ENCODE results near the gene AKR1B15. TPM values are rescaled to one million over a fixed set of nuclear protein-coding genes. Genes with fewer than 3 reads are reported as not detected.

The AKR1B15 gene
- total RNA-seq, 1 experiment from 2014 or later, result not detected

DNA sequence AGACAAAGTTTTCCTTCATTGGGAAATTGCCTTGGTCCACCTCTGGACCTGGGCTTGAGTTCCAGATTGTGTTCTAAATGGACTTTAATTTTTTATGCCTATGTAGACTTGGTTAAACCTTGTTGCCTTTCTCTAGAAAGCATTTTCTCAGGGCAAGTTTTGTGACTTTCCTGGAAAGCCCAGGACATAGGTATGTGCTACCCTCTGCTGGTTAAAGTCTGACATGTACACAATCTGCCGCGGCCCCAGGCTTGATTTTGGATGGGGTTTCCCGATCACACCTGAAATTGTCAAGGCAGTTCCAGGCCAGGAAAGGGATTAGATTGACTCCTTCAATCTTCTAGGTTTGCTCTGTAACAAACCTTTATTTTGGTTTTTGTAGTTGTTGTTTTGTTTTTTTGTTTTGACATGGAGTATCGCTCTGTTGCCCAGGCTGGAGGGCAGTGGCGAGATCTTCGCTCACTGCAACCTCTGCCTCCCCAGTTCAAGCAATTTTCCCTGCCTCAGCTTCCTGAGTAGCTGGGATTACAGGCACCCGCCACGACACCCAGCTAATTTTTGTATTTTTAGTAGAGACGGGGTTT is 35.6 kb upstream of the AKR1B15 start:
- TF ChIP-seq, protein P1, sequence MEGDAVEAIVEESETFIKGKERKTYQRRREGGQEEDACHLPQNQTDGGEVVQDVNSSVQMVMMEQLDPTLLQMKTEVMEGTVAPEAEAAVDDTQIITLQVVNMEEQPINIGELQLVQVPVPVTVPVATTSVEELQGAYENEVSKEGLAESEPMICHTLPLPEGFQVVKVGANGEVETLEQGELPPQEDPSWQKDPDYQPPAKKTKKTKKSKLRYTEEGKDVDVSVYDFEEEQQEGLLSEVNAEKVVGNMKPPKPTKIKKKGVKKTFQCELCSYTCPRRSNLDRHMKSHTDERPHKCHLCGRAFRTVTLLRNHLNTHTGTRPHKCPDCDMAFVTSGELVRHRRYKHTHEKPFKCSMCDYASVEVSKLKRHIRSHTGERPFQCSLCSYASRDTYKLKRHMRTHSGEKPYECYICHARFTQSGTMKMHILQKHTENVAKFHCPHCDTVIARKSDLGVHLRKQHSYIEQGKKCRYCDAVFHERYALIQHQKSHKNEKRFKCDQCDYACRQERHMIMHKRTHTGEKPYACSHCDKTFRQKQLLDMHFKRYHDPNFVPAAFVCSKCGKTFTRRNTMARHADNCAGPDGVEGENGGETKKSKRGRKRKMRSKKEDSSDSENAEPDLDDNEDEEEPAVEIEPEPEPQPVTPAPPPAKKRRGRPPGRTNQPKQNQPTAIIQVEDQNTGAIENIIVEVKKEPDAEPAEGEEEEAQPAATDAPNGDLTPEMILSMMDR (IDR thresholded peaks at IDR 0.05; ENCODE audit: insufficient read depth in 1 of 2, low read depth in 1 of 2, low read length in 1 of 2, severe bottlenecking in 1 of 2, unreplicated experiment in 1 of 2), result peak; percentile 63 to 77
- no peak overlapping the region for H3K4me3 ChIP-seq (ENCODE audit: low read depth, low read length)
- no peaks in the 10 kb centered on the region for H3K27me3 ChIP-seq (replicated peaks; ENCODE audit: control insufficient read depth, insufficient read depth, low read length)
- H3K9me3 ChIP-seq, result no peaks in the 10 kb centered on the region
- Mint-ChIP-seq H3K27me3 (ENCODE audit: insufficient read depth, unreplicated experiment) (peaks cover 11% of the 10 kb centered on the region), H3K27ac (ENCODE audit: unreplicated experiment) (no peak overlapping the region), H3K36me3 (ENCODE audit: insufficient read depth, unreplicated experiment) (no peaks in the 10 kb centered on the region), H3K4me1 (ENCODE audit: low read depth, unreplicated experiment) (peaks cover 7% of the 10 kb centered on the region), H3K9me3 (ENCODE audit: unreplicated experiment) (no peaks in the 10 kb centered on the region), H3K4me3 (ENCODE audit: unreplicated experiment) (no peak overlapping the region)
- no peaks in the 10 kb centered on the region; the same call in 1 of the 2 replicates for H3K4me1 ChIP-seq
- CTCF ChIA-PET, result interaction anchor here (1.6 to 4.6 kb wide), 2 partner anchors 80 to 81 kb away, joined by 29 to 32 read pairs; no protein-coding TSS in a partner anchor
- DNase-seq, result peak; percentile 40 to 61
- BruUV-seq (replicated peaks), result no TSS peak
- POLR2A ChIA-PET, result no interaction called here
- H3K36me3 ChIP-seq (ENCODE audit: control insufficient read depth, insufficient read depth, low read length), result no peaks in the 10 kb centered on the region
- intact Hi-C loops (cut with micrococcal nuclease; ENCODE audit: unreplicated experiment), result loop anchor here (1.0 to 2.0 kb wide), 2 partner anchors 68 to 81 kb away; no protein-coding TSS in a partner anchor

DNA sequence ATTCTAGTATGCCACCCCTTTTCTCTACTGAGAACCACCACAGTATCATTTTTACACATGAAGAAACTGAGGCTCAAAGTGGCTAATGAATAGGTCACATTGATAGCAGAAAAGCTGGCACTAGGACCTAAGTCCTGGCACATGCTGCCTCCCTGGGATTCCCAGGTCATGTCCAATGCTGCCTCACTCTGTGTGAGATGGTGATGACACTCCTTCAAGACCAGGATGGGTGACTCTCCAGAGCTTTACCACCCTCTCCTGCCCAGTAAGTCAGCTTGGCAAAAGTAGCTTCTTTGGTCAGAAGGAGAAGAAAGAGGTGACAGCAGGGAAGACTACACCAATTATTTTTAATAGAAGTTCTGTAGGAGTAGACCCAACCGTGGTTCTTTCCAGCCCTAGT is 34.8 kb upstream of the AKR1B15 start:
- BruUV-seq (replicated peaks), result no TSS peak
- no peak overlapping the region for H3K27ac Mint-ChIP-seq (ENCODE audit: unreplicated experiment)
- peaks cover 7% of the 10 kb centered on the region for H3K4me1 Mint-ChIP-seq (ENCODE audit: low read depth, unreplicated experiment)
- CTCF ChIA-PET, result interaction anchor here (0.9 to 1.6 kb wide), 5 partner anchors 50 to 89 kb away, joined by 3 to 32 read pairs (median 4); no protein-coding TSS in a partner anchor
- no peak overlapping the region for H3K4me3 Mint-ChIP-seq (ENCODE audit: unreplicated experiment)
- Histone ChIP-seq H3K4me1 (no peaks in the 10 kb centered on the region; the same call in 1 of the 2 replicates), H3K4me3 (ENCODE audit: low read depth, low read length) (no peak overlapping the region), H3K36me3 (ENCODE audit: control insufficient read depth, insufficient read depth, low read length) (no peaks in the 10 kb centered on the region), H3K27me3 (replicated peaks; ENCODE audit: control insufficient read depth, insufficient read depth, low read length) (no peaks in the 10 kb centered on the region), H3K9me3 (no peaks in the 10 kb centered on the region)
- peaks cover 12% of the 10 kb centered on the region for H3K27me3 Mint-ChIP-seq (ENCODE audit: insufficient read depth, unreplicated experiment)
- no peaks in the 10 kb centered on the region for H3K36me3 Mint-ChIP-seq (ENCODE audit: insufficient read depth, unreplicated experiment)
- no peaks in the 10 kb centered on the region for H3K9me3 Mint-ChIP-seq (ENCODE audit: unreplicated experiment)
- intact Hi-C loops (cut with micrococcal nuclease; ENCODE audit: unreplicated experiment), result loop anchor here (1.0 kb wide), 2 partner anchors 33 to 92 kb away; no protein-coding TSS in a partner anchor
- POLR2A ChIA-PET, result no interaction called here
- DNase-seq, result no peak
- TF ChIP-seq, protein P1 (IDR thresholded peaks at IDR 0.05; ENCODE audit: insufficient read depth in 1 of 2, low read depth in 1 of 2, low read length in 1 of 2, severe bottlenecking in 1 of 2, unreplicated experiment in 1 of 2), result no peak

DNA sequence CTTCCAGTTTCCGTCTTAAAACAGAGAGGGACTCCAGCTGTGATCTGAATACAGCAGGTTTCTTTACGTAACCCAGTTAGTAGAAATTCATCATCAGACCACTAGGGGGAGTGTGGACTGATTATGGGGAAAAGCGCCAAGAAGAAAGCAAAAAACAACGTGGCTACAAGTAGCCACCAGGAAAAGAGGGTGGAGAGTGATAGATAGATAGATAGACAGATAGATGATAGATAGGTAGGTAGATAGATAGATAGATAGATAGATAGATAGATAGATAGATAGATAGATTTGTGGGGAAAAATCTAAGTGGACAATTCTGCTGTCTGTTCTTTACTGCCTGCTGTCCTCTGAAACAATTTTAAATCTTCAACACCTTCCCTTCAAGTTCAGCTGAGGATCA is 34.2 kb upstream of the AKR1B15 start:
- H3K4me3 Mint-ChIP-seq (ENCODE audit: unreplicated experiment), result no peak overlapping the region
- POLR2A ChIA-PET, result no interaction called here
- H3K36me3 ChIP-seq (ENCODE audit: control insufficient read depth, insufficient read depth, low read length), result no peaks in the 10 kb centered on the region
- DNase-seq, result peak in 1 of 2 experiments; percentile 76
- no peaks in the 10 kb centered on the region for H3K36me3 Mint-ChIP-seq (ENCODE audit: insufficient read depth, unreplicated experiment)
- H3K4me1 ChIP-seq, result no peaks in the 10 kb centered on the region; the same call in 1 of the 2 replicates
- peaks cover 7% of the 10 kb centered on the region for H3K4me1 Mint-ChIP-seq (ENCODE audit: low read depth, unreplicated experiment)
- TF ChIP-seq, protein P1 (IDR thresholded peaks at IDR 0.05; ENCODE audit: insufficient read depth in 1 of 2, low read depth in 1 of 2, low read length in 1 of 2, severe bottlenecking in 1 of 2, unreplicated experiment in 1 of 2), result peak; percentile 86 to 87
- intact Hi-C loops (cut with micrococcal nuclease; ENCODE audit: unreplicated experiment), result loop anchor here (1.0 kb wide), 2 partner anchors 33 to 92 kb away; no protein-coding TSS in a partner anchor
- peaks cover 14% of the 10 kb centered on the region for H3K27me3 Mint-ChIP-seq (ENCODE audit: insufficient read depth, unreplicated experiment)
- no peak overlapping the region for H3K27ac Mint-ChIP-seq (ENCODE audit: unreplicated experiment)
- no TSS peak for BruUV-seq (replicated peaks)
- no peaks in the 10 kb centered on the region for H3K9me3 Mint-ChIP-seq (ENCODE audit: unreplicated experiment)
- CTCF ChIA-PET, result interaction anchor here (0.9 to 1.6 kb wide), 5 partner anchors 51 to 88 kb away, joined by 3 to 32 read pairs (median 4); no protein-coding TSS in a partner anchor
- no peaks in the 10 kb centered on the region for H3K27me3 ChIP-seq (replicated peaks; ENCODE audit: control insufficient read depth, insufficient read depth, low read length)
- H3K9me3 ChIP-seq, result no peaks in the 10 kb centered on the region
- no peak overlapping the region for H3K4me3 ChIP-seq (ENCODE audit: low read depth, low read length)

All from Caco-2 (cell line).